ENCODE results near the gene KLF6.

Gene KLF6

GRCh38 chr10:3808689-3809199, 23.7 kb upstream of the KLF6 start:
- FAIRE-seq: no peak

DNA sequence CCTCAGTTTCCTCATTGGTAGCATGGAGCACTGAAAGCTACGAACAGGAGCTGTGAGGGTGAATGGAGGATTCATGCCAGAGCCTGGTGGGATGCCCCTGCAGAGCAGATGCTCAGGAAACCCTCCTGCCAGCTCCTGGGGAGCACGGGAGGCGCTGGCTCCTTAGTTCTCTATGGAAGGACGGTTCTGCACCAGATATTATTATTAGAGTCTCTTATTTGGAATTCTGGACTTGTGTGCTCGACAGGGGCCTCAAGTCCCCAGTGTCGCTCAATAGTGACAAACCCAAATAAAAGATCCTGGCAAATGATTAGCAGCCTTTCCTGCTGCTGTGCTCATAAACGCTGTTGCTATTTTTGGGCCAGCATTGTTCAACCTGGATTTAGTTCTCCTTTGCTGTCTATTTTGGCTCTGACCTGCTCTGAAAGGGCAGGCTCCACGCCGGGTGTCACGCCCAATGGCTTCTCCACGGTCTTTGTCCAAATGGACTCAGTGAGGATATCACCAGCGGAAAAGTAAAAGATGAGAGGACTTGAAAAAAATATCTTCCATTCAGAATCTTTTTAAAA, 23.0 kb upstream of the KLF6 start:
- no peak for FAIRE-seq

GRCh38 chr10:3807211-3807927, 22.4 kb upstream of the KLF6 start:
- FAIRE-seq: no peak

DNA sequence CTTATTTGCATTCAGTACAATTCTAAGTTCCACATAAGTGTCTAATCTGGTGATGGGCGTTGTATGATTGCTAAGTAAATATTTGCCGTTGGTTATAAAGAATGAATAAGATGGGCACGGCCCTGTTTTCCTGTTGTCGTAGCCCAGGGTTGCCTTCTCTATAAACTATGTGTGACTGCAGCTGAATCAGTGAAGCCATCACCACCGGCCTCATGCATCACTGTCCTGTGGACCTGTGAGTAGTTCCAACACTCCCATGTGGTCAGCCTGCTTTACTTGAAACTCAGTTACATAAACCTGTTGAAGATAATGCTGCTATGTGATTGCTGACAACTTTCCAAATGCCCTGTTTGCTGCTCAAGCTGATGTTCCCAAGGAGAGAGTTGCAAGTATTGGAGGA, 21.6 kb upstream of the KLF6 start:
- FAIRE-seq: no peak

- FAIRE-seq: no peak
Observed at GRCh38 chr10:3805791-3806461, 20.9 kb upstream of the KLF6 start.

GRCh38 chr10:3805201-3805790, 20.3 kb upstream of the KLF6 start:
- no peak for FAIRE-seq

- no peak for FAIRE-seq
Observed at GRCh38 chr10:3803927-3804741, 19.1 kb upstream of the KLF6 start.

GRCh38 chr10:3803295-3803926, 18.4 kb upstream of the KLF6 start:
- no peak for FAIRE-seq

- no peak for FAIRE-seq
Observed at GRCh38 chr10:3802526-3803265, 17.7 kb upstream of the KLF6 start.

- no peak for FAIRE-seq
Observed at GRCh38 chr10:3801558-3802192, 16.7 kb upstream of the KLF6 start.

DNA sequence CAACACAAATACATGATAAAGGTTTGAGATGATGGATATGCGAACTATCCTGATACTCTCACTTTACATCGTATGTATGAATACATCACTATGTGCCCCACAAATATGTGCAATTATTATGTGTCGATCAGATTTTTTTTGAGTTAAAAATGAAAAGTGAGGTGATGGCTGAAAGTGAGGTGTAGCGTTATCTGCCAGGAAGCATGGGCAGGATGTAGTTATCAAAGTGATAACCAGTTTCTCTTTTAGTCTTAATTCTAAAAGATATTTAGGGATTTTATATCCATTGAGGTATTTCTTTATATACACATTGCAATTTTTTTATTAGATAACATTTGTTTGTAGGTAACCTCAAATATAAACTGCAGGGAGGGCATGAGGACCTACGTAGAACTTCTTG, 15.6 kb upstream of the KLF6 start:
- no peak for FAIRE-seq

GRCh38 chr10:3797750-3798149, 12.7 kb upstream of the KLF6 start:
- no peak for FAIRE-seq

DNA sequence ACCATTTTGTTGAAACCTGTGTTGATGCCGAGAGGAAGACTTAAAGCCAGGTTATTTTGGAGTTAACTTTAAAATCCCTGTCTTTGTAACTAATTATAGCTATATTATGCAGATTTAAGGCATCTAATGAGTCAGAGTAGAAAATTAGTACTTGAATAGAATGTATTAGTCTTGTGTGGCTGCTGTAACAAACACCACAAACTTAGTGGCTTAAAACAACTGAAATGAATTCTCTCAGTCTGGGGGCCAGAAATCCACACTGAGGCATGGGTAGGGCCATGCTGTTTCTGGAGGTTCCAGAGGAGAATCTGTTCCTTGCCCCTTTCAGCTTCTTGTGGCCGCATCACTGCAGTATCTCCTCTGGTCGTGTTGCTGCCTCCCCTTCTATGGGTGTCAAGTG, 8.5 kb upstream of the KLF6 start:
- FAIRE-seq: no peak

DNA sequence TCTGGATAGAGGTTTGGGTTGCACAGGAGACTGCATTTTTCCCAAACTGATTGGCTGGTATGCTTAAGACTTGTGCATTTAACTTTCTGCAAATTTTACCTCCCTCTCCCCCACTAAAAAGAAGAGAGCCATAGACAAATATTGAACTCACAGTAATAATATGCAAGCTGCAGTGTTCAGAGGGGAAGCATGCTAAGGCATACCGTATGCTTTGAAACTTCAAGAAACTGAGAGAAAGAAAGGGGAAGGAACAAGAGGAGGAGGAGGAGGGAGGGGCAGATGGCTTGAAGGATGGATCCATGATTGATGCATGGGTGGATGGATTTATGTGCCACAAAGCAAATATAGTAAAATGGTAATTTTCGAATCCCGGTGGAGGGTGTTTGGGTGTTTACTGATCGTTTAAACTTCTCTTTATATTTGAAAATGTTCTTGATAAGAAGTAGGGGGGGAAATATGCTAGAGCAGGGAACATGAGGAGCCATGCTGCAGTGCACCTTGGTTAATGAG, 7.8 kb upstream of the KLF6 start:
- no peak for FAIRE-seq

DNA sequence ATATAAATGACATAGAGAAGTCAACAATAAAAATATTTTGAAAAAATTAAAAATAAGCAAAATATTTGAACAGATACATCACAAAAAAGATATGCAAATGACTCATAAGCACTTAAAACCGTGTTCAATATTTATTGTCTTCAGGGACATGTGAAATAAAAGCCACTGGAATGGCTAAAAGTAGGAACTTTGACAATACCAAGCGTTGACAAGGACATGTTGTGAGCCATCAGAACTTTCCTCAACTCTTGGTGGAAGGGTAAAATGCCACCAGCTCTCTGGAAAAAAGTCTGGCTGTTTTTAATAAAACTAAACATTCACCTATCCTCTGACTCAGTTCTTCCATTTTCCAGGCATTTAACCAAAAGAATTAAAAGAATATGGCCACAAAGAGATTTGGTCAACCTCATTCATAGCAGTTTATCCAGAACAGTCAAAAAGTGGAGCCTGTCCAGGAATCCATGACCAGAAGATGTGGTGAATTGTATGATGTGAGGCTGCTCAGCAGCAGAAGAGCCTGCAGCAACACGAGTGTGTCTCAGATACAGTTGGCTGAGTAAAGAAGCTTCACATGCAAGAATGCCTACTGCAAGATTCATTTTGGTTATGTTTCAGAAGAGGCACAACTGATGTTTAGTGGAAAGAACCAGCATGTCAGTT, 7.1 kb upstream of the KLF6 start:
- FAIRE-seq: no peak

DNA sequence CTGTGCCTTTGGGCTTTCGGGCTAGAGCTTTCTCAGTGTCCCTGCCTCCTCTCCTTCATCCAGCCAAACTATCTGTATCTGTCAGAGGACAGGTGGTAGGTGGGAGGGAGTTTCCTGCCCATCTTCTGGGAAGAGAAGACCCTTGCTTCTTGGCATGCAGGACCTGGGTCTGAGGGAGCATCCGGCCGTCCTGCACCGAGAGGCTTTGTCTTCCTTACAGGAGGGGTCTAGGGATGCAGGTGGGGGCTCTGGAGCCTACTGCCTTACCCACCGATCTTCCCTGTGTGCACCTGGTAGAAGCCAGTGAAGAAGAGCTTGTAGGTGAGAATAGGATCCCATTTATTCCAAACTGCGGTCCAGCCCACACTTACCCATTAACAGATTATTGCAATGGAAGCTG, 5.8 kb upstream of the KLF6 start:
- no peak for FAIRE-seq

DNA sequence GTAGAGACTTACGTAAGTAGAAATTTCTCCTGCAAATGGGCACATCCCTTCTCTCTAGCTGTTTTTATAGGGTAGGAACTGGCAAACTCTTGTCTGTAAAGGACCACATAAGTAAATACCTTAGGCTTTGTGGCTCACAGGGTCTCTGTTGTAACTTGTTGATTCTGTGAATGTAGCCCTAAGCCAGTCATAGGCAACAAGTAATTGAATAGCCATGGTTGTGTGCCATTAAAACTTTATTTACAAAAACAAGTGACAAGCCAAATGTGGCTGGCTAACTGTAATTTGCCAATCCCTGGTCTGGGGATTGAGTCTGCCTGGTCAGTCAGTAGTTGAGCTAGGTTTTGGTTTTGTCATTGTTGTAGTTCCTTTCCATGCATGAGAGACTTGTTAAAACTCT, 5.3 kb upstream of the KLF6 start:
- FAIRE-seq: no peak

DNA sequence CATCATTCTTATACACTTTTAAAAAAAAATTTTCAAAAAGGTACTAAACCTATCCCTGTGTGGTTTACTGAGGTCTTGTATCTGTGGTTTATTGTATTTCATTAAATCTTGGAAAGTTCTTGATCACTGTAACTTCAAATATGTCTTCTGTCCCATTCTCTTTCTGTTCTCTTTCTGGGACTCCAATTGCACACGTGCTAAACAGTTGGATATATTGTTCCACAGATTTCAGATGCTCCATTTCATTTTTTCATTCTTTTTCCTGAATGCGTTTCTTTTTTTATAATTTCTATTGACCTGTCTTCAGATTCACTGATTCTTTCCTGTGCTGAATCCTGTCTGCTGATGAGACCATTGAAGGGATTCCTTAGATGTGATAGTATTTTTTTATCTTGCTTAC, 4.6 kb upstream of the KLF6 start:
- no peak for FAIRE-seq

GRCh38 chr10:3787816-3788215, 2.8 kb upstream of the KLF6 start:
- FAIRE-seq: no peak

GRCh38 chr10:3787016-3787400, 2.0 kb upstream of the KLF6 start:
- FAIRE-seq: no peak
